Upper lobe of left lung (tissue), 6 donors: ENCODE results near the gene PCDHGC5. TPM values are rescaled to one million over a fixed set of nuclear protein-coding genes. Genes with fewer than 3 reads are reported as not detected.

Source experiments
- ATAC-seq, 2 donors: fragments of 200-7000 bp; cut with Tn5 transposase; one replicate each; pipeline ENCODE4 v1.9.1; 2022; ENCODE audit warnings: mild to moderate bottlenecking in 2 of 2, moderate library complexity in 2 of 2; ENCODE audit not compliant: low FRiP score in 2 of 2
- DNase-seq, 2 donors: peaks; one replicate each; pipeline ENCODE4 v3.0.0-alpha.2; 2019 to 2020
- H3K27ac ChIP-seq, 4 donors: fragments of 200-600 bp; sonication (generic); one replicate each; pipeline ENCODE4 v1.5.1; 2016 to 2019
- H3K27me3 ChIP-seq, 4 donors: fragments of 200-600 bp; sonication (generic); one replicate each; pipeline ENCODE4 v1.5.1; 2017 to 2019
- H3K36me3 ChIP-seq, 4 donors: fragments of 200-600 bp; sonication (generic); one replicate each; pipeline ENCODE4 v1.5.1; 2016 to 2019
- H3K4me1 ChIP-seq, 4 donors: fragments of 200-600 bp; sonication (generic); one replicate each; pipeline ENCODE4 v1.5.1; 2018 to 2019
- H3K4me3 ChIP-seq, 4 donors: fragments of 200-600 bp; sonication (generic); one replicate each; pipeline ENCODE4 v1.5.1; 2017 to 2019; ENCODE audit warnings: mild to moderate bottlenecking in 2 of 4, moderate library complexity in 1 of 4
- H3K9me3 ChIP-seq, 4 donors: fragments of 200-600 bp; sonication (generic); one replicate each; pipeline ENCODE4 v1.5.1; 2018 to 2019
- EP300 ChIP-seq, 4 donors: sonication (generic); formaldehyde crosslinking; IDR thresholded peaks; one replicate each; pipeline ENCODE4 v1.5.1; 2017; ENCODE audit warnings: antibody characterized with exemption in 4 of 4, control low read depth in 2 of 4
- POLR2A ChIP-seq, 4 donors: fragments of 450-650 bp; IDR thresholded peaks; one replicate each; pipeline ENCODE4 v1.5.1; 2016 to 2017; ENCODE audit warnings: antibody characterized with exemption in 4 of 4, mild to moderate bottlenecking in 2 of 4
- POLR2AphosphoS5 ChIP-seq, 2 donors: sonication (generic); formaldehyde crosslinking; IDR thresholded peaks; one replicate each; pipeline ENCODE4 v1.5.1; 2017; ENCODE audit warnings: antibody characterized with exemption in 2 of 2
- WGBS, 2 donors: methylation state at CpG; one replicate each; pipeline ENCODE4 v1.1.5; 2017 to 2018; 5-methylcytosine and 5-hydroxymethylcytosine counted together
- total RNA-seq, 6 donors: library from RNA; depleted of rRNA in 4 of 6; stranded (reverse); fragments of >200 nt in 4 of 6; gene quantifications; one replicate each; pipeline versions ENCODE4 v1.1.0 to v1.2.1, GENCODE V29; 2016 to 2021
- TF ChIP-seq, protein P1 (sequence below), 6 experiments: fragments of 450-650 bp in 4 of 6; fragments of 200-600 bp in 2 of 6; sonication (generic) in 2 of 6; IDR thresholded peaks; one replicate each; pipeline ENCODE4 v1.5.1; 2016 to 2019; ENCODE audit warnings: antibody characterized with exemption in 6 of 6
- donor health status: DM: no; HTN: no; CAD: no; lungs with moderate emphysema.
- donor health status: DM: no; HTN: yes; CAD: no; lungs with severe emphysema.

PCDHGC5 gene
- total RNA-seq, 6 donors from 2014 or later = 0.61 to 11.5 (median 1.4) TPM

DNA sequence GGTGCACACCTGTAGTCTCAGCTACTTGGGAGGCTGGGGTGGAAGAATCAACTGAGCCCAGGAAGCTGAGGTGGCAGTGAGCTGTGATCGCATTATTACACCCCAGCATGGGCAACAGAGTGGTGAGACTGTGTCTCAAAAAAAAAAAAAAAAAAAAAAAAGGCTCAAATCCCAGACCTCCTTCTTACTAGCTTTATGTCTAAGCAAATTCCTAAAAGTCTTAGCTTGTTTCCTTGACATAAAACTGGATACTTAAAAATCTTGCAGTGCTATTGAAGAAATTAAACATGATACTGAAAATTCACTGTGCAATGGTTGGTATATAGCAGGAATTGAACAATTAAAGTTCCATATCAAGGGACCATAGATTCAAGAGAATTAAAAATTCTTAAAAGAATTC is 45.0 kb downstream of the PCDHGC5 start:
- TF ChIP-seq EP300 (IDR thresholded peaks at IDR 0.05) = no peak
- TF ChIP-seq, protein P1, sequence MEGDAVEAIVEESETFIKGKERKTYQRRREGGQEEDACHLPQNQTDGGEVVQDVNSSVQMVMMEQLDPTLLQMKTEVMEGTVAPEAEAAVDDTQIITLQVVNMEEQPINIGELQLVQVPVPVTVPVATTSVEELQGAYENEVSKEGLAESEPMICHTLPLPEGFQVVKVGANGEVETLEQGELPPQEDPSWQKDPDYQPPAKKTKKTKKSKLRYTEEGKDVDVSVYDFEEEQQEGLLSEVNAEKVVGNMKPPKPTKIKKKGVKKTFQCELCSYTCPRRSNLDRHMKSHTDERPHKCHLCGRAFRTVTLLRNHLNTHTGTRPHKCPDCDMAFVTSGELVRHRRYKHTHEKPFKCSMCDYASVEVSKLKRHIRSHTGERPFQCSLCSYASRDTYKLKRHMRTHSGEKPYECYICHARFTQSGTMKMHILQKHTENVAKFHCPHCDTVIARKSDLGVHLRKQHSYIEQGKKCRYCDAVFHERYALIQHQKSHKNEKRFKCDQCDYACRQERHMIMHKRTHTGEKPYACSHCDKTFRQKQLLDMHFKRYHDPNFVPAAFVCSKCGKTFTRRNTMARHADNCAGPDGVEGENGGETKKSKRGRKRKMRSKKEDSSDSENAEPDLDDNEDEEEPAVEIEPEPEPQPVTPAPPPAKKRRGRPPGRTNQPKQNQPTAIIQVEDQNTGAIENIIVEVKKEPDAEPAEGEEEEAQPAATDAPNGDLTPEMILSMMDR (IDR thresholded peaks at IDR 0.05) = no peak
- no peak for TF ChIP-seq POLR2AphosphoS5 (IDR thresholded peaks at IDR 0.05)
- TF ChIP-seq POLR2A (IDR thresholded peaks at IDR 0.05) = no peak
- H3K4me1 ChIP-seq = peaks cover 0 to 8% (median 1%) of the 10 kb centered on the region in 4 donors
- WGBS, 2 donors = 100% methylated on average over 1 of the region's 1 CpG
- H3K27me3 ChIP-seq = no peaks in the 10 kb centered on the region
- ATAC-seq (no peak), DNase-seq (no peak)
- H3K9me3 ChIP-seq = no peaks in the 10 kb centered on the region
- no peak overlapping the region for H3K4me3 ChIP-seq
- peaks cover under 1 to 52% (median 19%) of the 10 kb centered on the region in 4 donors for H3K36me3 ChIP-seq
- no peak overlapping the region for H3K27ac ChIP-seq

DNA sequence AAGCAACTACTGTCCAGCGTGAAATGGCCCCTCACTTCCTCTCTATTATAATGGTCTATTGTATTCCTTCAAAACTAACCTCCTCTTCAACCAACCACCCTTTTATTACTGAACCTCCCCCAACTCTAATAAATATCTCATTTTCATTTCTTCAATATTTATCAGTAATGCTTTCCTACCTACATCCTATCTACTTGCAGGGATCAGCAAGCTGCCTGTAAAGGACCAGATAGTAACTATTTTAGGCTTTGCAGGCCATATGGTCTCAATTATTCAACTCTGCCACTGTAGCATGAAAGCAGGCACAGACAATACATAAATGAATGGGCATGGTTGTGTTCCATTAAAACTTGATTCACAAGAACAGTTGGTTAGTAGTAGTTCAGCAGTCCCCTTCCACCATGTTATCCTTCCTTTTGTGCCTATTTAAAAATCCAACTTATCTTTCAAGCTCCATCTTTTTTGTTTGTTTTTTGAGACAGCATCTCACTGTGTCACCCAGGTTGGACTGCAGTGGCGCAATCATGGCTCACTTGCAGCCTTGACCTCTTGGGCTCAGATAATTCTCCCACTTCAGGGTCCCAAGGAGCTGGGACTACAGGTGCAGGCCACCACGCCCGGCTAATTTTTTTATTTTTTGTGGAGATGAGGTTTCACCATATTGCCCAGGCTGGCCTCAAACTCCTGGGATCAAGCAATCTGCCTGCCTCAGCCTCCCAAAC is 45.8 kb downstream of the PCDHGC5 start:
- TF ChIP-seq POLR2A (IDR thresholded peaks at IDR 0.05) = no peak
- TF ChIP-seq, protein P1 (IDR thresholded peaks at IDR 0.05) = no peak
- TF ChIP-seq EP300 (IDR thresholded peaks at IDR 0.05) = no peak
- TF ChIP-seq POLR2AphosphoS5 (IDR thresholded peaks at IDR 0.05) = no peak
- ATAC-seq (no peak), DNase-seq (no peak)

More for the DNA sequence above, 45.8 kb downstream of the PCDHGC5 start:
- Histone ChIP-seq H3K27me3 (no peaks in the 10 kb centered on the region), H3K9me3 (no peaks in the 10 kb centered on the region), H3K27ac (no peak overlapping the region), H3K4me1 (peaks cover 0 to 3% (median 1%) of the 10 kb centered on the region in 4 donors), H3K4me3 (peak overlapping the region in 1 of 4 donors; percentile 5), H3K36me3 (peaks cover 0 to 45% (median 14%) of the 10 kb centered on the region in 4 donors)
- 90 to 96% methylated on average over 4 of the region's 4 CpGs for WGBS, 2 donors

Other genes starting within 250 kb of the PCDHGC5 start
- 1 to 10 TPM; 1.4 to 4.2 (median 2.6) TPM for gene PCDHB15, start 243.7 kb upstream of the PCDHGC5 start, total RNA-seq
- 1 to 10 TPM in 1 of 6 donors, under 1 TPM in 3, not detected in 2; 0.40 to 1.2 (median 0.55) TPM for gene SLC25A2, start 185.0 kb upstream of the PCDHGC5 start, total RNA-seq
- gene TAF7, start 168.3 kb upstream of the PCDHGC5 start, total RNA-seq = 10 to 100 TPM; 35.6 to 74.5 (median 39.8) TPM
- under 1 TPM in 4 of 6 donors, not detected in 2; 0.15 to 0.51 (median 0.24) TPM for gene PCDHGA1, start 158.6 kb upstream of the PCDHGC5 start, total RNA-seq
- 1 to 10 TPM; 1.6 to 4.3 (median 2.7) TPM for gene PCDHGA2, start 150.3 kb upstream of the PCDHGC5 start, total RNA-seq
- gene PCDHGA3, start 145.3 kb upstream of the PCDHGC5 start, total RNA-seq = 1 to 10 TPM in 4 of 6 donors, under 1 TPM in 2; 0.80 to 2.1 (median 1.7) TPM
- 1 to 10 TPM in 4 of 6 donors, under 1 TPM in 2; 0.76 to 6.3 (median 1.3) TPM for gene PCDHGB1, start 139.0 kb upstream of the PCDHGC5 start, total RNA-seq
- 1 to 10 TPM; 1.7 to 9.4 (median 2.8) TPM for gene PCDHGA4, start 134.1 kb upstream of the PCDHGC5 start, total RNA-seq
- gene PCDHGB2, start 129.1 kb upstream of the PCDHGC5 start, total RNA-seq = 10 to 100 TPM in 1 of 6 donors, 1 to 10 TPM in 5; 1.7 to 12.6 (median 2.7) TPM
- gene PCDHGA5, start 124.9 kb upstream of the PCDHGC5 start, total RNA-seq = 1 to 10 TPM in 5 of 6 donors, under 1 TPM in 1; 0.97 to 7.3 (median 2.0) TPM
- 1 to 10 TPM; 1.2 to 6.3 (median 2.3) TPM for gene PCDHGB3, start 118.8 kb upstream of the PCDHGC5 start, total RNA-seq
- 1 to 10 TPM; 1.7 to 7.3 (median 3.6) TPM for gene PCDHGA6, start 115.2 kb upstream of the PCDHGC5 start, total RNA-seq
- gene PCDHGA7, start 106.3 kb upstream of the PCDHGC5 start, total RNA-seq = 10 to 100 TPM in 1 of 6 donors, 1 to 10 TPM in 5; 1.2 to 13.6 (median 2.7) TPM
- 1 to 10 TPM; 2.4 to 6.5 (median 2.9) TPM for gene PCDHGB4, start 101.4 kb upstream of the PCDHGC5 start, total RNA-seq
- gene PCDHGA8, start 96.4 kb upstream of the PCDHGC5 start, total RNA-seq = 1 to 10 TPM in 5 of 6 donors, under 1 TPM in 1; 0.66 to 8.4 (median 1.6) TPM
- 10 to 100 TPM in 1 of 6 donors, 1 to 10 TPM in 5; 6.2 to 11.8 (median 8.3) TPM for gene PCDHGB5, start 91.1 kb upstream of the PCDHGC5 start, total RNA-seq
- 1 to 10 TPM; 2.4 to 8.4 (median 4.5) TPM for gene PCDHGA9, start 86.3 kb upstream of the PCDHGC5 start, total RNA-seq
- 1 to 10 TPM; 3.2 to 7.4 (median 6.3) TPM for gene PCDHGB6, start 81.1 kb upstream of the PCDHGC5 start, total RNA-seq
- gene PCDHGA10, start 76.1 kb upstream of the PCDHGC5 start, total RNA-seq = 10 to 100 TPM in 1 of 6 donors, 1 to 10 TPM in 5; 3.0 to 19.9 (median 4.3) TPM
- 10 to 100 TPM in 4 of 6 donors, 1 to 10 TPM in 2; 7.0 to 22.5 (median 12.7) TPM for gene PCDHGB7, start 71.4 kb upstream of the PCDHGC5 start, total RNA-seq
- gene PCDHGA11, start 68.0 kb upstream of the PCDHGC5 start, total RNA-seq = 10 to 100 TPM in 1 of 6 donors, 1 to 10 TPM in 5; 2.0 to 16.8 (median 2.3) TPM
- 10 to 100 TPM in 1 of 6 donors, 1 to 10 TPM in 5; 4.3 to 19.9 (median 5.7) TPM for gene PCDHGA12, start 58.6 kb upstream of the PCDHGC5 start, total RNA-seq
- gene PCDHGC3, start 13.1 kb upstream of the PCDHGC5 start, total RNA-seq = 100 to 1,000 TPM in 1 of 6 donors, 10 to 100 TPM in 5; 26.4 to 116 (median 50.1) TPM
- gene PCDHGC4, start 4.1 kb upstream of the PCDHGC5 start, total RNA-seq = 10 to 100 TPM in 1 of 6 donors, 1 to 10 TPM in 4, under 1 TPM in 1; 0.69 to 24.7 (median 1.8) TPM
- 100 to 1,000 TPM in 5 of 6 donors, 10 to 100 TPM in 1; 96.4 to 175 (median 133) TPM for gene DIAPH1, start 129.9 kb downstream of the PCDHGC5 start, total RNA-seq
- gene HDAC3, start 147.8 kb downstream of the PCDHGC5 start, total RNA-seq = 10 to 100 TPM; 37.2 to 76.5 (median 47.6) TPM
- gene RELL2, start 147.9 kb downstream of the PCDHGC5 start, total RNA-seq = 1 to 10 TPM; 2.6 to 9.4 (median 6.5) TPM
- gene FCHSD1, start 162.3 kb downstream of the PCDHGC5 start, total RNA-seq = 100 to 1,000 TPM in 1 of 6 donors, 10 to 100 TPM in 5; 10.2 to 106 (median 32.7) TPM
- 10 to 100 TPM; 10.1 to 43.0 (median 27.7) TPM for gene ARAP3, start 193.1 kb downstream of the PCDHGC5 start, total RNA-seq